Astrocyte (in vitro differentiated cells and primary cell): ENCODE measurements around the gene GGACT. TPM values are rescaled to one million over a fixed set of nuclear protein-coding genes. Genes with fewer than 3 reads are reported as not detected.

Source experiments
- DNase-seq: peaks from one replicate; pipeline ENCODE4 v3.0.0-alpha.2; 2010; ENCODE audit warnings: low read depth
- FAIRE-seq: peaks from 2 replicates; lab custom pipeline; 2011; peaks lifted over from hg19 to GRCh38; lab: Jason Lieb, UNC
- H2AFZ ChIP-seq: 2 replicates; pipeline ENCODE4 v1.6.0; 2012; ENCODE audit warnings: low read depth, low read length, inconsistent platforms
- H3K27ac ChIP-seq: 2 replicates; pipeline ENCODE4 v1.5.1; 2011; ENCODE audit warnings: low read depth, low read length, inconsistent platforms
- H3K27me3 ChIP-seq: 2 replicates; pipeline ENCODE4 v1.6.0; 2011; ENCODE audit warnings: low read length, inconsistent platforms; ENCODE audit not compliant: insufficient read depth
- H3K36me3 ChIP-seq: 2 replicates; pipeline ENCODE4 v1.5.1; 2011; ENCODE audit warnings: low read length, inconsistent platforms; ENCODE audit not compliant: insufficient read depth
- H3K4me1 ChIP-seq: 2 replicates; pipeline ENCODE4 v1.5.1; 2011; ENCODE audit warnings: low read length, inconsistent platforms; ENCODE audit not compliant: insufficient read depth
- H3K4me2 ChIP-seq: 2 replicates; pipeline ENCODE4 v1.6.0; 2012; ENCODE audit warnings: low read length, inconsistent platforms
- H3K4me3 ChIP-seq: 2 replicates; pipeline ENCODE4 v1.5.1; 2011; ENCODE audit warnings: low read depth, mild to moderate bottlenecking, low read length, inconsistent platforms; ENCODE audit not compliant: insufficient read depth
- H3K79me2 ChIP-seq: 2 replicates; pipeline ENCODE4 v1.6.0; 2012; ENCODE audit warnings: mild to moderate bottlenecking, low read length, inconsistent platforms; ENCODE audit not compliant: insufficient read depth
- H3K9ac ChIP-seq: 2 replicates; pipeline ENCODE4 v1.6.0; 2012; ENCODE audit warnings: mild to moderate bottlenecking, low read length, inconsistent platforms
- H3K9me3 ChIP-seq: 2 replicates; pipeline ENCODE4 v1.5.1; 2012; ENCODE audit warnings: low read depth, mild to moderate bottlenecking, low read length, inconsistent platforms; ENCODE audit not compliant: insufficient read depth
- H4K20me1 ChIP-seq: 2 replicates; pipeline ENCODE4 v1.6.0; 2012; ENCODE audit warnings: low read length, inconsistent platforms; ENCODE audit not compliant: insufficient read depth
- H3K27ac Mint-ChIP-seq: one replicate; pipeline ENCODE4 v1.8.0; 2021; ENCODE audit warnings: mild to moderate bottlenecking, mixed read lengths; ENCODE audit not compliant: unreplicated experiment
- H3K27me3 Mint-ChIP-seq: one replicate; pipeline ENCODE4 v1.8.0; 2021; ENCODE audit warnings: low read depth, mixed read lengths; ENCODE audit not compliant: unreplicated experiment
- H3K36me3 Mint-ChIP-seq: one replicate; pipeline ENCODE4 v1.8.0; 2021; ENCODE audit warnings: low read depth, mixed read lengths; ENCODE audit not compliant: unreplicated experiment
- H3K4me1 Mint-ChIP-seq: one replicate; pipeline ENCODE4 v1.8.0; 2021; ENCODE audit warnings: low read depth, mixed read lengths; ENCODE audit not compliant: unreplicated experiment
- H3K4me3 Mint-ChIP-seq: one replicate; pipeline ENCODE4 v1.8.0; 2021; ENCODE audit warnings: mild to moderate bottlenecking, moderate library complexity, mixed read lengths; ENCODE audit not compliant: unreplicated experiment
- H3K9me3 Mint-ChIP-seq: one replicate; pipeline ENCODE4 v1.8.0; 2021; ENCODE audit warnings: mild to moderate bottlenecking, mixed read lengths; ENCODE audit not compliant: unreplicated experiment
- CTCF ChIP-seq: IDR thresholded peaks from 2 replicates; pipeline ENCODE4 v1.5.1; 2011; ENCODE audit warnings: low read depth, mild to moderate bottlenecking, inconsistent platforms, low read length, moderate library complexity; ENCODE audit not compliant: insufficient read depth
- EZH2 ChIP-seq: IDR thresholded peaks from 2 replicates; pipeline ENCODE4 v1.6.1; 2012; ENCODE audit warnings: mild to moderate bottlenecking, low read length, inconsistent platforms; ENCODE audit not compliant: insufficient read depth
- total RNA-seq: library from RNA; stranded (reverse); gene quantifications from 2 replicates; pipeline ENCODE4 v1.2.1, GENCODE V29; 2021

Gene GGACT
- total RNA-seq, 1 donor from 2014 or later: 7.7 TPM

- TF ChIP-seq EZH2 (no peak), CTCF (no peak)
- H3K36me3 ChIP-seq: no peaks in the 10 kb centered on the region
Measured at GRCh38 chr13:100544866-100545683, 43.5 kb downstream of the GGACT start.

GRCh38 chr13:100543872-100544602 lies 44.6 kb downstream of the GGACT start:
- no peak overlapping the region for H3K27ac Mint-ChIP-seq
- H3K4me2 ChIP-seq: peak overlapping the region; percentile 48
- H3K79me2 ChIP-seq: no peaks in the 10 kb centered on the region
- H3K4me1 Mint-ChIP-seq: no peaks in the 10 kb centered on the region
- FAIRE-seq (no peak), DNase-seq (no peak)
- peaks cover 4% of the 10 kb centered on the region for H3K4me1 ChIP-seq
- H3K9me3 ChIP-seq: no peaks in the 10 kb centered on the region
- H4K20me1 ChIP-seq: peaks cover 3% of the 10 kb centered on the region
- no peaks in the 10 kb centered on the region for H3K36me3 Mint-ChIP-seq
- no peak overlapping the region for H3K27ac ChIP-seq
- H3K4me3 Mint-ChIP-seq: no peak overlapping the region
- H3K9me3 Mint-ChIP-seq: no peaks in the 10 kb centered on the region
- H3K27me3 ChIP-seq: no peaks in the 10 kb centered on the region
- H3K36me3 ChIP-seq: no peaks in the 10 kb centered on the region
- H3K27me3 Mint-ChIP-seq: no peaks in the 10 kb centered on the region
- no peak overlapping the region for H2AFZ ChIP-seq
- TF ChIP-seq CTCF (no peak), EZH2 (no peak)
- H3K9ac ChIP-seq: no peak overlapping the region
- H3K4me3 ChIP-seq: no peak overlapping the region

More at GRCh38 chr13:100544866-100545683, 43.5 kb downstream of the GGACT start:
- Mint-ChIP-seq H3K4me3 (no peak overlapping the region), H3K9me3 (no peaks in the 10 kb centered on the region), H3K4me1 (no peaks in the 10 kb centered on the region), H3K27me3 (no peaks in the 10 kb centered on the region), H3K27ac (no peak overlapping the region), H3K36me3 (no peaks in the 10 kb centered on the region)
- no peak for DNase-seq
- H4K20me1 ChIP-seq: peaks cover 3% of the 10 kb centered on the region
- no peaks in the 10 kb centered on the region for H3K27me3 ChIP-seq
- H3K27ac ChIP-seq: no peak overlapping the region
- no peak overlapping the region for H3K9ac ChIP-seq
- FAIRE-seq: no peak
- peak overlapping the region; percentile 48 for H3K4me2 ChIP-seq
- no peaks in the 10 kb centered on the region for H3K79me2 ChIP-seq
- H3K4me1 ChIP-seq: peaks cover 6% of the 10 kb centered on the region
- H3K4me3 ChIP-seq: no peak overlapping the region
- no peak overlapping the region for H2AFZ ChIP-seq
- H3K9me3 ChIP-seq: no peaks in the 10 kb centered on the region

- H3K27me3 ChIP-seq: no peaks in the 10 kb centered on the region
- H3K79me2 ChIP-seq: no peaks in the 10 kb centered on the region
- no peaks in the 10 kb centered on the region for H3K9me3 ChIP-seq
- H2AFZ ChIP-seq: no peak overlapping the region
- peaks cover 4% of the 10 kb centered on the region for H3K4me1 ChIP-seq
- DNase-seq (peak; percentile 25), FAIRE-seq (peak; percentile 17)
- H3K4me3 ChIP-seq: no peak overlapping the region
- peaks cover 3% of the 10 kb centered on the region for H4K20me1 ChIP-seq
- Mint-ChIP-seq H3K27ac (no peak overlapping the region), H3K9me3 (no peaks in the 10 kb centered on the region), H3K36me3 (no peaks in the 10 kb centered on the region), H3K4me1 (no peaks in the 10 kb centered on the region), H3K27me3 (no peaks in the 10 kb centered on the region), H3K4me3 (no peak overlapping the region)
- TF ChIP-seq EZH2: no peak
- peak; percentile 58 for TF ChIP-seq CTCF
- H3K9ac ChIP-seq: no peak overlapping the region
- H3K27ac ChIP-seq: no peak overlapping the region
- H3K36me3 ChIP-seq: no peaks in the 10 kb centered on the region
- H3K4me2 ChIP-seq: no peak overlapping the region
Measured at GRCh38 chr13:100542826-100543156, 45.8 kb downstream of the GGACT start.
